ENCODE data around the gene RNF222. TPM values are rescaled to one million over a fixed set of nuclear protein-coding genes. Genes with fewer than 3 reads are reported as not detected.

The RNF222 gene
- total and polyA plus RNA-seq, 2 of the 4 experiments (the other 2 are of a cell fraction), result not detected

GRCh38 chr17:8392274-8392673 lies 5.4 kb downstream of the RNF222 start:
- peaks cover 0 to 4% of the 10 kb centered on the region in 2 experiments; a peak in 1 of 4 replicates for H3K79me1 ChIP-seq (ENCODE audit: low read depth in 1 of 2, low read length in 2 of 2)
- WGBS, 2 experiments (ENCODE audit: extremely low coverage in 2 of 2, insufficient read length in 1 of 2), result 44% methylated on average over 4 of the region's 18 CpGs; no CpG with 5 or more reads in 1 of the 2 experiments
- no peak overlapping the region for H4K8ac ChIP-seq (ENCODE audit: low read depth in 2 of 2, low read length in 2 of 2)
- H3K23ac ChIP-seq (ENCODE audit: low read depth, low read length), result no peak overlapping the region
- H3K9me1 ChIP-seq (ENCODE audit: insufficient read depth, low read length), result no peaks in the 10 kb centered on the region
- no peak overlapping the region for H3K4ac ChIP-seq (ENCODE audit: low read depth, low read length)
- DNase-seq (no peak), ATAC-seq (ENCODE audit: low read depth) (no peak)
- in situ Hi-C loops (cut with MboI; ENCODE audit: low sequenced_read_pairs), result no loop called here
- H3K18ac ChIP-seq (ENCODE audit: low read depth, low read length), result no peak overlapping the region
- no peaks in the 10 kb centered on the region for H3K36me3 ChIP-seq (ENCODE audit: control insufficient read depth, insufficient read depth, low read length)
- H2BK5ac ChIP-seq (ENCODE audit: low read depth, low read length, poor library complexity, severe bottlenecking), result no peak overlapping the region
- H3K4me3 ChIP-seq (ENCODE audit: insufficient read depth, low read depth, low read length), result no peak overlapping the region
- H3K27ac ChIP-seq (ENCODE audit: insufficient read depth, low read length), result no peak overlapping the region
- BruUV-seq (replicated peaks), result no TSS peak
- H3K9me3 ChIP-seq (ENCODE audit: control insufficient read depth, insufficient read depth, low read length), result no peaks in the 10 kb centered on the region
- peaks cover 4% of the 10 kb centered on the region; the same call in 1 of the 2 replicates for H3K4me1 ChIP-seq (ENCODE audit: control insufficient read depth, insufficient read depth, low read length)
- H4K5ac ChIP-seq (ENCODE audit: low read depth, low read length), result no peak overlapping the region
- H2AK5ac ChIP-seq (ENCODE audit: low read depth, low read length), result no peak overlapping the region
- H4K20me1 ChIP-seq (ENCODE audit: insufficient read depth, low read length), result no peaks in the 10 kb centered on the region
- no peak overlapping the region for H2BK20ac ChIP-seq (ENCODE audit: low read depth, low read length)
- no peak overlapping the region for H3K14ac ChIP-seq (replicated peaks; ENCODE audit: low read depth, low read length)
- dilution Hi-C loops (cut with HindIII; ENCODE audit: low sequenced_read_pairs, unreplicated experiment), result no loop called here
- peaks cover 15% of the 10 kb centered on the region for H3K27me3 ChIP-seq (ENCODE audit: control insufficient read depth, insufficient read depth, low read length)
- H2BK15ac ChIP-seq (ENCODE audit: low read depth, low read length), result 0 out of 3 replicates have a peak overlapping the region, but pooled peaks have one; percentile 3
- H4K91ac ChIP-seq (ENCODE audit: insufficient read depth, low read depth, low read length), result no peak overlapping the region
- no peak overlapping the region for H2AFZ ChIP-seq (replicated peaks; ENCODE audit: low read length, poor library complexity)
- H3K56ac ChIP-seq (ENCODE audit: extremely low read depth, insufficient read depth, low read length), result no peak overlapping the region
- TF ChIP-seq CTCF (conservative IDR thresholded peaks at IDR 0.05; ENCODE audit: low read depth, low read length) (no peak), BHLHE40 (IDR thresholded peaks at IDR 0.05; ENCODE audit: low read depth, low read length) (no peak), RAD21 (IDR thresholded peaks at IDR 0.05; ENCODE audit: low read length) (no peak), USF2 (IDR thresholded peaks at IDR 0.05; ENCODE audit: low read depth, low read length) (no peak), FOS (IDR thresholded peaks at IDR 0.05; ENCODE audit: low read depth, low read length) (no peak), MAZ (IDR thresholded peaks at IDR 0.05; ENCODE audit: borderline replicate concordance, low read depth, low read length) (no peak), RFX5 (IDR thresholded peaks at IDR 0.05; ENCODE audit: low read depth, low read length) (no peak), NFE2L2 (IDR thresholded peaks at IDR 0.05; ENCODE audit: low read depth, low read length) (no peak), CHD1 (IDR thresholded peaks at IDR 0.05; ENCODE audit: low read depth, low read length) (no peak), SMC3 (IDR thresholded peaks at IDR 0.05; ENCODE audit: low read depth, low read length) (no peak), MAFK (IDR thresholded peaks at IDR 0.05; ENCODE audit: low read depth, low read length) (no peak), RCOR1 (IDR thresholded peaks at IDR 0.05; ENCODE audit: insufficient replicate concordance, low read length) (no peak), CEBPB (IDR thresholded peaks at IDR 0.05; ENCODE audit: low read depth, low read length) (no peak), POLR2A (IDR thresholded peaks at IDR 0.05; ENCODE audit: low read depth, low read length) (no peak), ELK1 (IDR thresholded peaks at IDR 0.05; ENCODE audit: borderline replicate concordance, low read depth, low read length) (no peak), MXI1 (IDR thresholded peaks at IDR 0.05; ENCODE audit: borderline replicate concordance, low read depth, low read length) (no peak)
- no peak overlapping the region for H3K9ac ChIP-seq (ENCODE audit: low read depth, low read length)
- H2AK9ac ChIP-seq (replicated peaks; ENCODE audit: low read depth, low read length, poor library complexity), result no peak overlapping the region
- H3K4me2 ChIP-seq (ENCODE audit: low read depth, low read length), result no peak overlapping the region
- intact Hi-C loops (cut with micrococcal nuclease), result no loop called here
- ChIA-PET POLR2A (ENCODE audit: unreplicated experiment) (interaction anchor here (0.6 kb wide), 1 partner anchor 43 kb away, joined by 6 read pairs; the partner anchor contains the start of gene NDEL1), CTCF (no interaction called here)
- H2BK120ac ChIP-seq (ENCODE audit: low read depth, low read length), result no peak overlapping the region

Measured in IMR-90 (cell line).